IMR-90 (cell line): Measurements from ENCODE around the gene IRAG1. TPM values are rescaled to one million over a fixed set of nuclear protein-coding genes. Genes with fewer than 3 reads are reported as not detected.

Experiments
- ATAC-seq: fragments of 200-7000 bp; cut with Tn5 transposase; 2 replicates; pipeline ENCODE4 v1.9.1; 2020; ENCODE audit warnings: low read depth, mild to moderate bottlenecking, moderate library complexity
- BruUV-seq: library from RNA; stranded (reverse); fragments of 400-500 nt; replicated peaks from 2 replicates; lab custom pipeline; 2021; lab: Mats Ljungman, UMichigan
- CTCF ChIA-PET: fragments of 300-600 bp; formaldehyde crosslinking; extraction: SDS; loops from one replicate; lab custom pipeline; 2021; ENCODE audit warnings: antibody characterized with exemption; lab: Yijun Ruan, JAX
- POLR2A ChIA-PET: fragments of 300-600 bp; sonication (Branson Sonifier 250); formaldehyde crosslinking; loops from one replicate; lab custom pipeline; 2022; ENCODE audit warnings: antibody characterized with exemption; ENCODE audit not compliant: unreplicated experiment; lab: Charles Lee
- DNase-seq: peaks from one replicate; pipeline ENCODE4 v3.0.0; 2013
- H2AFZ ChIP-seq: replicated peaks from 2 replicates; pipeline ENCODE3; 2013; ENCODE audit warnings: low read length, mild to moderate bottlenecking; ENCODE audit not compliant: poor library complexity
- H2AK5ac ChIP-seq: 2 replicates; pipeline ENCODE4 v1.6.1; 2013; ENCODE audit warnings: low read depth, low read length, inconsistent platforms
- H2AK9ac ChIP-seq: replicated peaks from 2 replicates; pipeline ENCODE3; 2013; ENCODE audit warnings: mild to moderate bottlenecking, low read depth, low read length, moderate library complexity; ENCODE audit not compliant: poor library complexity
- H2BK120ac ChIP-seq: 2 replicates; pipeline ENCODE4 v1.6.1; 2013; ENCODE audit warnings: low read depth, low read length, inconsistent platforms
- H2BK15ac ChIP-seq: 3 replicates; pipeline ENCODE4 v1.6.1; 2013; ENCODE audit warnings: low read depth, low read length, inconsistent platforms
- H2BK20ac ChIP-seq: 2 replicates; pipeline ENCODE4 v1.6.1; 2013; ENCODE audit warnings: low read depth, mild to moderate bottlenecking, inconsistent platforms, low read length, moderate library complexity
- H2BK5ac ChIP-seq: 2 replicates; pipeline ENCODE4 v1.6.1; 2013; ENCODE audit warnings: mild to moderate bottlenecking, low read depth, low read length, inconsistent platforms; ENCODE audit not compliant: poor library complexity, severe bottlenecking
- H3K14ac ChIP-seq: replicated peaks from 2 replicates; pipeline ENCODE4 v1.6.1; 2013; ENCODE audit warnings: low read depth, low read length, inconsistent platforms
- H3K18ac ChIP-seq: 2 replicates; pipeline ENCODE4 v1.6.1; 2013; ENCODE audit warnings: low read depth, low read length, control low read depth
- H3K23ac ChIP-seq: 2 replicates; pipeline ENCODE4 v1.6.1; 2013; ENCODE audit warnings: low read depth, low read length, inconsistent platforms
- H3K27ac ChIP-seq: 2 replicates; pipeline ENCODE4 v1.5.1; 2013; ENCODE audit warnings: mild to moderate bottlenecking, control low read depth, low read length; ENCODE audit not compliant: insufficient read depth
- H3K27me3 ChIP-seq: 2 replicates; pipeline ENCODE4 v1.6.1; 2013; ENCODE audit warnings: low read length; ENCODE audit not compliant: control insufficient read depth, insufficient read depth
- H3K36me3 ChIP-seq: 2 replicates; pipeline ENCODE4 v1.6.1; 2013; ENCODE audit warnings: low read length, mixed read lengths; ENCODE audit not compliant: control insufficient read depth, insufficient read depth
- H3K4ac ChIP-seq: 2 replicates; pipeline ENCODE4 v1.6.1; 2013; ENCODE audit warnings: low read depth, low read length, inconsistent platforms
- H3K4me1 ChIP-seq: 2 replicates; pipeline ENCODE4 v1.6.1; 2013; ENCODE audit warnings: low read length, mixed read lengths; ENCODE audit not compliant: control insufficient read depth, insufficient read depth
- H3K4me2 ChIP-seq: 2 replicates; pipeline ENCODE4 v1.6.1; 2013; ENCODE audit warnings: low read depth, mild to moderate bottlenecking, control low read depth, low read length, moderate library complexity
- H3K4me3 ChIP-seq: 2 replicates; pipeline ENCODE4 v1.5.1; 2013; ENCODE audit warnings: low read depth, mild to moderate bottlenecking, control low read depth, low read length, moderate library complexity; ENCODE audit not compliant: insufficient read depth
- H3K56ac ChIP-seq: 2 replicates; pipeline ENCODE4 v1.6.1; 2013; ENCODE audit warnings: low read length, inconsistent platforms; ENCODE audit not compliant: insufficient read depth; ENCODE audit errors: extremely low read depth
- H3K79me1 ChIP-seq, 2 experiments: 2 replicates each; pipeline ENCODE4 v1.6.1; 2013; ENCODE audit warnings: low read length in 2 of 2, inconsistent platforms in 1 of 2, low read depth in 1 of 2
- H3K9ac ChIP-seq: 2 replicates; pipeline ENCODE4 v1.6.1; 2013; ENCODE audit warnings: low read depth, low read length, control low read depth
- H3K9me1 ChIP-seq: 2 replicates; pipeline ENCODE4 v1.6.1; 2013; ENCODE audit warnings: low read length, inconsistent platforms; ENCODE audit not compliant: insufficient read depth
- H3K9me3 ChIP-seq: 2 replicates; pipeline ENCODE4 v1.6.1; 2013; ENCODE audit warnings: low read length; ENCODE audit not compliant: control insufficient read depth, insufficient read depth
- H4K20me1 ChIP-seq: 2 replicates; pipeline ENCODE4 v1.6.1; 2013; ENCODE audit warnings: low read length, inconsistent platforms; ENCODE audit not compliant: insufficient read depth
- H4K5ac ChIP-seq: 2 replicates; pipeline ENCODE4 v1.6.1; 2013; ENCODE audit warnings: mild to moderate bottlenecking, low read depth, low read length, control low read depth
- H4K8ac ChIP-seq, 2 experiments: 2 replicates each; pipeline ENCODE4 v1.6.1; 2013; ENCODE audit warnings: low read depth in 2 of 2, low read length in 2 of 2, control low read depth in 1 of 2, inconsistent platforms in 1 of 2
- H4K91ac ChIP-seq: 2 replicates; pipeline ENCODE4 v1.6.1; 2013; ENCODE audit warnings: low read depth, low read length, inconsistent platforms; ENCODE audit not compliant: insufficient read depth
- BHLHE40 ChIP-seq: fragments of 150-350 bp; IDR thresholded peaks from 2 replicates; pipeline ENCODE4 v1.6.1; 2016; ENCODE audit warnings: mild to moderate bottlenecking, low read depth, low read length
- CEBPB ChIP-seq: IDR thresholded peaks from 2 replicates; pipeline ENCODE4 v1.6.1; 2012; ENCODE audit warnings: low read depth, low read length, improper control_type of control experiment
- CHD1 ChIP-seq: IDR thresholded peaks from 2 replicates; pipeline ENCODE4 v1.6.1; 2012; ENCODE audit warnings: low read depth, low read length, improper control_type of control experiment
- ELK1 ChIP-seq: fragments of 150-350 bp; IDR thresholded peaks from 2 replicates; pipeline ENCODE4 v1.6.1; 2016; ENCODE audit warnings: low read depth, mild to moderate bottlenecking, low read length, moderate library complexity, borderline replicate concordance
- FOS ChIP-seq: fragments of 150-350 bp; IDR thresholded peaks from 2 replicates; pipeline ENCODE4 v1.6.1; 2016; ENCODE audit warnings: low read depth, low read length
- MAFK ChIP-seq: IDR thresholded peaks from 2 replicates; pipeline ENCODE4 v1.6.1; 2012; ENCODE audit warnings: low read depth, low read length, improper control_type of control experiment
- MAZ ChIP-seq: IDR thresholded peaks from 2 replicates; pipeline ENCODE4 v1.6.1; 2012; ENCODE audit warnings: low read depth, mild to moderate bottlenecking, low read length, improper control_type of control experiment, moderate library complexity, borderline replicate concordance
- MXI1 ChIP-seq: IDR thresholded peaks from 2 replicates; pipeline ENCODE4 v1.6.1; 2012; ENCODE audit warnings: low read depth, mild to moderate bottlenecking, low read length, moderate library complexity, borderline replicate concordance
- POLR2A ChIP-seq: IDR thresholded peaks from 2 replicates; pipeline ENCODE4 v1.6.1; 2012; ENCODE audit warnings: mild to moderate bottlenecking, low read depth, low read length
- RAD21 ChIP-seq: IDR thresholded peaks from 2 replicates; pipeline ENCODE4 v1.6.1; 2012; ENCODE audit warnings: low read length, improper control_type of control experiment
- RCOR1 ChIP-seq: IDR thresholded peaks from 2 replicates; pipeline ENCODE4 v1.6.1; 2012; ENCODE audit warnings: mild to moderate bottlenecking, low read length, improper control_type of control experiment; ENCODE audit not compliant: insufficient replicate concordance
- RFX5 ChIP-seq: IDR thresholded peaks from 2 replicates; pipeline ENCODE4 v1.8.0; 2012; ENCODE audit warnings: low read depth, mild to moderate bottlenecking, low read length, moderate library complexity
- SMC3 ChIP-seq: fragments of 150-350 bp; IDR thresholded peaks from 2 replicates; pipeline ENCODE4 v1.6.1; 2016; ENCODE audit warnings: low read depth, mild to moderate bottlenecking, antibody characterized with exemption, low read length, moderate library complexity
- USF2 ChIP-seq: fragments of 150-350 bp; IDR thresholded peaks from 2 replicates; pipeline ENCODE4 v1.6.1; 2017; ENCODE audit warnings: mild to moderate bottlenecking, antibody characterized with exemption, low read length, low read depth
- WGBS, 2 experiments: methylation state at CpG; one replicate each; pipeline versions ENCODE4 v1.1.5 to v1.1.7; 2013; ENCODE audit warnings: missing lambda C conversion rate in 2 of 2; ENCODE audit not compliant: insufficient read length in 1 of 2; ENCODE audit errors: extremely low coverage in 2 of 2; 5-methylcytosine and 5-hydroxymethylcytosine counted together
- dilution Hi-C: fragments of 300-500 bp; cut with HindIII; formaldehyde crosslinking; loops from one replicate; pipeline ENCODE4 v1.14.3; 2018; ENCODE audit warnings: low sequenced_read_pairs; ENCODE audit not compliant: unreplicated experiment
- in situ Hi-C: fragments of 300-500 bp; cut with MboI; formaldehyde crosslinking; loops from 3 replicates; pipeline ENCODE4 v1.14.3; 2019; ENCODE audit warnings: low sequenced_read_pairs, inconsistent platforms, mixed read lengths
- intact Hi-C: fragments of 100-400 bp; cut with micrococcal nuclease; formaldehyde crosslinking; loops from 2 replicates; pipeline ENCODE4 v1.10.0; 2022
- polyA plus RNA-seq, 3 experiments: library from polyadenylated mRNA; depleted of rRNA; stranded (reverse); fragments of >200 nt; gene quantifications; 2 replicates each; pipeline ENCODE4 v1.2.3, GENCODE V29; 2012; ENCODE audit warnings: low replicate concordance in 1 of 3
- total RNA-seq: library from RNA; depleted of rRNA; stranded (reverse); fragments of >200 nt; gene quantifications from 2 replicates; pipeline ENCODE4 v1.2.3, GENCODE V29; 2012
- TF ChIP-seq, protein P1 (sequence below): conservative IDR thresholded peaks from 2 replicates; pipeline ENCODE4 v1.5.1; 2012; ENCODE audit warnings: mild to moderate bottlenecking, low read depth, low read length, improper control_type of control experiment

Gene IRAG1
- total and polyA plus RNA-seq, 2 of the 4 experiments (the other 2 are of a cell fraction) = 19.4 to 25.8 TPM

DNA sequence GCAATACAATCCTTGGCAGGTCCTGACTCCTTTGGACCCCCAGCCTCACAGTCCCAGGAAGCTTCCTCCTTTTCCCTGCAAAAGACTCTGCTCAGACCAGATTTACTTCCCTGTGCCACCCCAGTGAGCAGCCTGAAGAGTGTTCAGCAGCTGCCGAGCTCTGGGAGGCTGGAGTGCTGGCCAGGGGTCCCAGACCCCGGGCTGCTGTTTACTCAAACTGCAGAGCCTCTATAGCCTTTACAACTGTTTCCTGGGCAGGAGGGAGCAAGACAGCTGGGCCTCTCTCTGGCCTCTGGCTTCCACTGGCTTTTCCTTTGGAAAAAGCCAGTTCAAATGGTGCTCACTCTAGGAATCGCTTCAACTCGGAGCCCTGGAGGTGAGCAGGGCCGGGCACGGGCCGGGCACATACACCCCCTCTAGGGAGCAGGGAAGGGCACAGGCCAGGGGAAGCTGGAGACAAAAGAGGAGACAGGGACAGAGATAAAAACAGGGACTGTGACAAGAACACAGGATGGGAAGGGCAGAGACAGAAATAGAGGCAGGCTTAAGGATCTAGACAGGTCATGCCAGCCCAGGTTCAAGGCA, 932 bp downstream of the IRAG1 start:
- Histone ChIP-seq H3K9me3 (no peaks in the 10 kb centered on the region), H3K18ac (peak overlapping the region; percentile 94), H3K9me1 (peaks cover 48% of the 10 kb centered on the region), H3K4me2 (peak overlapping the region; percentile 83), H2AK9ac (peak overlapping the region; percentile 98), H3K4ac (peak overlapping the region; percentile 98), H3K4me1 (peaks cover 46% of the 10 kb centered on the region), H4K8ac (peak overlapping the region; percentile 94 to 98), H2BK15ac (peak overlapping the region; percentile 99; the same call in 2 of the 3 replicates), H4K5ac (peak overlapping the region; percentile 96), H3K27me3 (no peaks in the 10 kb centered on the region), H3K36me3 (peaks cover 17% of the 10 kb centered on the region), H2AFZ (peak overlapping the region; percentile 89), H3K14ac (peak overlapping the region; percentile 99), H3K56ac (peak overlapping the region; percentile 100), H3K4me3 (peak overlapping the region; percentile 61), H4K20me1 (peaks cover 12% of the 10 kb centered on the region; the same call in 1 of the 2 replicates), H2BK5ac (peak overlapping the region; percentile 94), H2AK5ac (peak overlapping the region; percentile 99), H3K23ac (peak overlapping the region; percentile 99), H2BK20ac (peak overlapping the region; percentile 95), H3K9ac (peak overlapping the region; percentile 100), H3K79me1 (peaks cover 29 to 63% of the 10 kb centered on the region in 2 experiments), H4K91ac (peak overlapping the region; percentile 99), H3K27ac (peak overlapping the region; percentile 98), H2BK120ac (peak overlapping the region; percentile 98)
- intact Hi-C loops = loop anchor here (1.0 to 2.0 kb wide), 2 partner anchors 34 to 43 kb away; no protein-coding TSS in a partner anchor
- ATAC-seq (peak; percentile 2), DNase-seq (no peak)
- no TSS peak for BruUV-seq
- in situ Hi-C loops = no loop called here
- WGBS, 2 experiments = 47% methylated on average over 3 of the region's 7 CpGs; no CpG with 5 or more reads in 1 of the 2 experiments
- dilution Hi-C loops = no loop called here
- ChIA-PET CTCF (interaction anchor here (0.8 to 2.0 kb wide), 3 partner anchors 35 to 151 kb away, joined by 3 to 9 read pairs (median 5); partner anchors contain the start of gene RNF141), POLR2A (interaction anchor here (0.7 to 2.2 kb wide), 5 partner anchors 11 to 43 kb away, joined by 3 to 10 read pairs (median 5); no protein-coding TSS in a partner anchor)
- TF ChIP-seq BHLHE40 = no peak
- TF ChIP-seq, protein P1, sequence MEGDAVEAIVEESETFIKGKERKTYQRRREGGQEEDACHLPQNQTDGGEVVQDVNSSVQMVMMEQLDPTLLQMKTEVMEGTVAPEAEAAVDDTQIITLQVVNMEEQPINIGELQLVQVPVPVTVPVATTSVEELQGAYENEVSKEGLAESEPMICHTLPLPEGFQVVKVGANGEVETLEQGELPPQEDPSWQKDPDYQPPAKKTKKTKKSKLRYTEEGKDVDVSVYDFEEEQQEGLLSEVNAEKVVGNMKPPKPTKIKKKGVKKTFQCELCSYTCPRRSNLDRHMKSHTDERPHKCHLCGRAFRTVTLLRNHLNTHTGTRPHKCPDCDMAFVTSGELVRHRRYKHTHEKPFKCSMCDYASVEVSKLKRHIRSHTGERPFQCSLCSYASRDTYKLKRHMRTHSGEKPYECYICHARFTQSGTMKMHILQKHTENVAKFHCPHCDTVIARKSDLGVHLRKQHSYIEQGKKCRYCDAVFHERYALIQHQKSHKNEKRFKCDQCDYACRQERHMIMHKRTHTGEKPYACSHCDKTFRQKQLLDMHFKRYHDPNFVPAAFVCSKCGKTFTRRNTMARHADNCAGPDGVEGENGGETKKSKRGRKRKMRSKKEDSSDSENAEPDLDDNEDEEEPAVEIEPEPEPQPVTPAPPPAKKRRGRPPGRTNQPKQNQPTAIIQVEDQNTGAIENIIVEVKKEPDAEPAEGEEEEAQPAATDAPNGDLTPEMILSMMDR = no peak
- no peak for TF ChIP-seq RCOR1
- no peak for TF ChIP-seq CHD1
- no peak for TF ChIP-seq RAD21
- TF ChIP-seq MAFK = no peak
- TF ChIP-seq SMC3 = no peak
- TF ChIP-seq MXI1 = no peak
- no peak for TF ChIP-seq POLR2A
- TF ChIP-seq CEBPB = no peak
- TF ChIP-seq MAZ = no peak
- TF ChIP-seq FOS = no peak
- no peak for TF ChIP-seq USF2
- TF ChIP-seq RFX5 = no peak
- TF ChIP-seq ELK1 = no peak
